ENCODE data around the gene NOC4L.

Gene NOC4L

GRCh38 chr12:132158677-132159554 is 14.7 kb downstream of the NOC4L start:
- no peak for DNase-seq

- no peak for DNase-seq
Observed at GRCh38 chr12:132159555-132160003, 15.3 kb downstream of the NOC4L start.

GRCh38 chr12:132160016-132160415 is 15.8 kb downstream of the NOC4L start:
- no peak for DNase-seq

DNA sequence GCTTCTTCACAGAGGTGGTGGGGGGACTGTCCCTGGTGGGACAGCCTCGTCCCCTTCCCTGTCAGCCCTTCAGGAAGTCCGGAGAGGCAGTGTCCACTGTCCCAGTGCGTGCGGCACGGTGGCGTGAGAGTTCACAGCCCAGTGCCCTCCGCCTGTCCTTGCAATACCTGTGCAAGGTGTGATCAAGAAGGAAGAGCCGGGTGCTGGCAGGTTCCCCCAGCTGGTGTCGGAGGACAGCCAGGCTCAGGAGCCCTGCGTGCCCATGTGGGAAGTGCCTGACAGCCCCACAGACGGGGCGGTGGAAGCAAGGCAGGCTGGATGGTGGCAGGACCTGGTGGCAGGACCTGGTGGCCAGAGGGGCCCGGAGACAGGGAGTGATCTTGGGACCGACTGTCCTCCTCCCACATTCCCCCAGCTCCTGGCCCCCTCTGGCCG is 16.4 kb downstream of the NOC4L start:
- no peak for DNase-seq

GRCh38 chr12:132161036-132161781 is 17.0 kb downstream of the NOC4L start:
- DNase-seq = no peak

GRCh38 chr12:132161796-132162507 is 17.7 kb downstream of the NOC4L start:
- no peak for DNase-seq

GRCh38 chr12:132162508-132163031 is 18.3 kb downstream of the NOC4L start:
- no peak for DNase-seq

DNA sequence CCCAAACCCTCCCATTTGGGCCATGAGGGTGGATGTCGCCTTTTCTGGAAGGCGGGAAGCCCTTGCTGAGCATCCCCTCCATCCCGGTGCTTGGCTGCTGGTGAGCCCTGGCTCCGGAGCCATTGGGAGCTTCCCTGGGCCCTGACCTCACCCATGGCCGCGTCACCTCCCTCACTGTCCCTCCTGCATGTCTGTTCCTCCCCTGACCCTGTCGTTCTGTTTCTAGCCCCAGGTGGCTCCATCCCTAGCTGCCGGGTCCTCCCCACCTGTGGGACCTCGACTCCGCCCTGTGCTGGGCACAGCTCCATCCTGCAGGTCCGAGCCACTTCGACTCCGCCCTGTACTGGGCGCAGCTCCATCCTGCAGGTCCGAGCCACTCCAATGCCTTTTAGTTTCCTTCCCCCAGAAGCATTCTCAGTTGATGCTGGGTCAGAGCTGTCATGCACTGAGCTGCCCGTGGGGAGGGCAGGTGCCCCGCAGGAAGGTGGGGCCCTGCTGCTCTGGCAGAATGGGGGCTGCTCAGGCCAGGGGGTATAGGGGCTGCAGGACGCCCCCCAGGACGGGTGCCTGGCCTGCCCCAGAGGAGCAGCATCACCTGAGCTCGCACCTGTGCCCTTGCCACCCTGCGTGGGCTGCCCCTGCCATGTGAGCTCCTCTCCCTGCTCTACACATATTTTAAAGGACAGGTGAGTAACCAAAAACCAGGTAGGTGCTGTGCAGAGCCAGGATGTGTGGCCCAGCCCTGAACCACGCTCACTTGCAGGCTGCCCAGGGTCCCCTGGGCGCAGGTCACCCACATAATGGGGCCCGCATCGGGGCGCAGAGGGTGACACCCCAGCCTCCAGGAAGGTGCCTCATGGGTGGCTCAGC is 19.0 kb downstream of the NOC4L start:
- no peak for DNase-seq

GRCh38 chr12:132163911-132164288 is 19.6 kb downstream of the NOC4L start:
- DNase-seq = no peak

DNA sequence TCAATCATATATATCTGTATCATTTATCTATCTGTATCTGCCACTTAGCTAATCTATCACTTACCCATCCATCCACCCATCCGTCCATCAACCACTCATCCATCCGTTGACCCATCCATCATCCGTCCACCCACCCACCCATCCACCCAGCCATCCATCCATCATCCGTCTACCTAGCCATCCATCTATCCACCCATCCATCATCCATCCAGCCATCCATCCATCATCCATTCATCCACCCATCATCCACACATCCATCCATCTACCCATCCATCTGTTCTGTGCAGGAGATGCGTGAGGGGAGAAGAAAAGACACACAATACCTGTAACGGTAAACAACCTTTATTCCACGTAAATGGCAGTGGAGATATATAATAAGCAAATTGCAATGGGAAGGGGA is 20.2 kb downstream of the NOC4L start:
- no peak for DNase-seq

DNA sequence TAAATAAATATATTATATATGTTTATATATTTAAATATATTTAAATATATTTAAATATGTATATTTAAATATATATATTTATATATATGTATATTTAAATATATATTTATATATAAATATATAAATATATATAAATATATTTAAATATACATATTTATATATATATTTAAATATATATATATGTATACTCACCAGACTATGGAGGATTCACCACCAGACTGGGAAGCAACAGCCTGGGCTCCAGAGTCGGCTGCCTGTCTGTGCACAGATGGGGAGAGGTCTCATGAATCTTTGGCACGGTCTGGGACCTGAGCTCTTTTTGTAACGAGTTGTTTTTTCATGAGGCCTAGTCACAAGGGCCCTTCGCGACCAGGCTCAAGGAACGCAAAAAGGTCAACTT is 21.3 kb downstream of the NOC4L start:
- no peak for DNase-seq

GRCh38 chr12:132166093-132166492 is 21.8 kb downstream of the NOC4L start:
- no peak for DNase-seq

DNA sequence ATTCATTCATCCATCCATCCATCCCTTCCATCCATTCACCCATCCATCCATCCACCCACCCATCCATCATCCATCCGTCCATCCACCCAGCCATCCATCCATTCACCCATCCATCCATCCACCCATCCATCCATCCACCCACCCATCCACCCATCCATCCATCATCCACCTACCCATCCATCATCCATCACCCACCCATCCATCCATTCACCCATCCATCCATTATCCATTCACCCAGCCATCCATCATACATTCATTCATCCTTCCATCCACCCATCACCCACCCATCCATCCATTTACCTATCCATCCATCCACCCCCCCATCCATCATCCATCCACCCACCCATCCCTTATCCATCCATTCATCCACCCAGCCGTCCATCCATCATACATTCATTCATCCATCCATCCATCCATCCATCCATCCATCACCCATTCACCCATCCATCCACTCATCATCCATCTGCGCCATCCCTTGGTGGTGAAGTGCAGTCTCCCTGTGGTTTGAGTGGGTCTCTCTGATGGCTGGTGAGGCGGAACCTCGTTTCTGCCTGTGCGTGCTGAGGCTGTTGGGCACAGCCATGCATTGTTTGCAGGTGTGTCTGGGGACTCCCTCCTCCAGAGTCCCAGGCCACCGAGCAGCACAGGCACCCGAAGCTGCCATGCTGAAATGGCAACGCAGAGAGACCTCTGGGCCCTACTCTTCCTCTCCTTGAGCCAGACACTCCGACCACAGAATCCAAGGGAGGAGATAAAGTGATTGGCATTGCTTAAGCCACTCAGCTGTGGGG is 22.7 kb downstream of the NOC4L start:
- DNase-seq = no peak

- peak; percentile 34 for DNase-seq
Observed at GRCh38 chr12:132167611-132168310, 23.5 kb downstream of the NOC4L start.

- no peak for DNase-seq
Observed at GRCh38 chr12:132168311-132169031, 24.2 kb downstream of the NOC4L start.

GRCh38 chr12:132169376-132169775 is 25.1 kb downstream of the NOC4L start:
- DNase-seq = no peak

- DNase-seq = no peak
Observed at GRCh38 chr12:132170094-132170636, 25.9 kb downstream of the NOC4L start.

GRCh38 chr12:132170637-132171292 is 26.5 kb downstream of the NOC4L start:
- no peak for DNase-seq
